Muscle layer of duodenum (tissue), 2 donors: ENCODE data around the gene PHACTR3.

ENCODE experiments used
- H3K27ac ChIP-seq: one replicate; pipeline ENCODE4 v1.7.0; 2013; ENCODE audit warnings: mild to moderate bottlenecking, low read length
- H3K27me3 ChIP-seq: one replicate; pipeline ENCODE4 v1.7.0; 2013; ENCODE audit warnings: low read depth, mild to moderate bottlenecking, control low read depth, low read length
- H3K36me3 ChIP-seq, 2 donors: one replicate each; pipeline ENCODE4 v1.7.0; 2013; ENCODE audit warnings: low read length in 2 of 2, control low read depth in 1 of 2, mild to moderate bottlenecking in 1 of 2; ENCODE audit not compliant: insufficient read depth in 2 of 2, control insufficient read depth in 1 of 2
- H3K4me1 ChIP-seq, 2 donors: one replicate each; pipeline ENCODE4 v1.7.0; 2013; ENCODE audit warnings: low read length in 2 of 2, mild to moderate bottlenecking in 2 of 2, control low read depth in 1 of 2, moderate library complexity in 1 of 2; ENCODE audit not compliant: insufficient read depth in 2 of 2, control insufficient read depth in 1 of 2
- H3K4me3 ChIP-seq, 2 donors: one replicate each; pipeline ENCODE4 v1.7.0; 2013; ENCODE audit warnings: low read length in 2 of 2, low read depth in 1 of 2, mild to moderate bottlenecking in 1 of 2
- H3K9me3 ChIP-seq, 2 donors: one replicate each; pipeline ENCODE4 v1.7.0; 2013; ENCODE audit warnings: low read length in 2 of 2, control low read depth in 1 of 2, mild to moderate bottlenecking in 1 of 2; ENCODE audit not compliant: control insufficient read depth in 1 of 2
- donor health status: healthy.

The PHACTR3 gene

GRCh38 chr20:59802471-59803221 lies 198.3 kb downstream of the PHACTR3 start:
- Histone ChIP-seq H3K4me3 (no peak overlapping the region), H3K27ac (no peak overlapping the region), H3K4me1 (no peaks in the 10 kb centered on the region), H3K36me3 (no peaks in the 10 kb centered on the region), H3K9me3 (peaks cover 3 to 6% of the 10 kb centered on the region in 2 donors), H3K27me3 (no peaks in the 10 kb centered on the region)

DNA sequence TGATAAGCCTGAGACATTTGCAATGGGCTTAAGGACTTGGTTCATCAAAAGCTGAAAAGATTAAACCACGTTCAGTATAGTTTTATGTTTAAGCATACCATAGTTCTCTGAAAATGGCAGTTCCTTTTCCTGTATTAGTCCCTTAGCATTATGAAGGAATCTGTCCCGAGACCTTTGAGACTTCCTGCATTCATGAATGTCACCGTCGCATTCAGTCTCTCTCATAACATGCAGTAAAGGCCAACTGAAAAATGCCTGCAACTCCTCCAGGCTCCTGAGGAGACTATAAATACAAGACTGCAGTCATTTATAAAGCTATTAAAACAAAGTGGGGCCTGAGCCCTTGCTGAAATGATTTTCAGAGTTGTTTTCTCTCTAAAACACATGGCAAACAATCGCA lies 200.0 kb downstream of the PHACTR3 start:
- Histone ChIP-seq H3K4me1 (no peaks in the 10 kb centered on the region), H3K27me3 (no peaks in the 10 kb centered on the region), H3K9me3 (peaks cover 0 to 6% of the 10 kb centered on the region in 2 donors), H3K4me3 (no peak overlapping the region), H3K36me3 (no peaks in the 10 kb centered on the region), H3K27ac (no peak overlapping the region)

DNA sequence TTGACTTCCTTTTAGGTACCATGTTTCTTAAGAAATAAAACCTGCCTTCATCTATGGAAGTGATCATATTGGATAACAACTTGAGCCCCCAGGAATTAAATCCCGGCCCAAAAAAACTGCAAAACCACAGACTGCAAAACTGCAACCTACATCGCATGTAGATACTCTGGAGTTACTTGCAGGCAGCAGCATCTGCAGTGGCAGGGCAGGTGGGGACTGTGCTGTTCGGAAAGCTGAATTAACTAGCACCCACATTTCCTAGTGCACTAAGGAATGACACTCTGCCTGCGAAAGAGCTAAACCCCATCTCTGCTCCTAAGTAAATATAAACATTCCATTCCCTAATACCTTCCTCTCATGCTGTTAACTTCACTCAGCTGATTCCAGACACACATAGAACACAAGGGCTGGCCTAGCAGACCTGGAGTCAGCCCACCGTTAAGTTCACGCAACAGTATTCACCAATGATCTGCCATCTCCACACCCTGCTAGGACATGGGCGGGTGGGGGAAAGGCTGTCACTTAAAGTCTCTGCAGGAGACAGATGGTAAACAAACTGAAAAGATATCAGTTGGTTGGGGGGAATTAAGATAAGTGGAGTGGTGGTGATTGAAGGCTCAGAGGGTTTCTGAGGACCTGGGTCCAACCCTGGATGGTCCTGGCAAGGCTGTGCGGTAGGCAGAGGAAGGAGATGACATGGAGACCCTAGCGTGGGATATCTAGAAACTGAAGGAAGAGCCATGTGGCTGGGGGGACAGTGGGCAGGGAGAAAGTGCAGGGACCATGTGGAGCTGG lies 200.7 kb downstream of the PHACTR3 start:
- Histone ChIP-seq H3K4me3 (no peak overlapping the region), H3K27ac (no peak overlapping the region), H3K36me3 (no peaks in the 10 kb centered on the region), H3K27me3 (no peaks in the 10 kb centered on the region), H3K9me3 (peaks cover 0 to 6% of the 10 kb centered on the region in 2 donors), H3K4me1 (no peaks in the 10 kb centered on the region)

DNA sequence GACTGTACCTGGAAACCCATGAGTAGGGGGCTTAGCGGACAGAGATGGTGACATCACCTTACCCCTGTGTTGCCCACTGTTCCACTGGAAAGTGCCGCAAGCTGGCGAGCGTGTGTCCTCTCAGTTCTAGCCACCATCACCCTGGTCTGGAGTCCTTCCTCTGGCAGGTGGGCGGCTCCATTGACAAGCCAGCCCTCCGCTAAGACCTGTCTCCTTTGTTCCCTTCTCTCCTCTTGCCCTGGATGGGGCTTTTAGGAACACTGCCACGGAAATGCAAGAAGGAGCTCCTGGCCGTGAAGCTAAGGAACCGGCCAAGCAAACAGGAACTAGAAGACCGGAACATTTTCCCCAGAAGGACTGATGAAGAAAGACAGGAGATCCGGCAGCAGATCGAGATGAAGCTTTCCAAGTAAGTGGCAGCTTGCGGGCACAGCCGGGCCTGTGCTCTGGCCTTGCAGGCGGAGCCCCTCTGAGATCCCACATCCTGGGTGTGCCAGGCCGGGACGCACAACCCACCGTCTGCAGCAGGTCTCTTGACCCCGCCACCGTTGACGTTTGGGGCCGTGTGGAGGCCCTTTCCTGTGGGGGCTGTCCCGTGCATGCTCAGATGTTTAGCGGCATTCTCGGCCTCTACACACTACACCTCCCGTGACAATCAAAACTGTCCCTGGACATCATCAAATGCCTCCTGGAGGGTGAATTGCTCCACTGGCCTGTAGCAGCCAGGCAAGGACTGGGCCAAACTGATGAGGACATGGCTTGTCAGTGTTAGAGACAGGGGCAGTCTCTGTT lies 201.6 kb downstream of the PHACTR3 start:
- H3K9me3 ChIP-seq, result peaks cover 0 to 2% of the 10 kb centered on the region in 2 donors
- no peak overlapping the region for H3K4me3 ChIP-seq
- no peaks in the 10 kb centered on the region for H3K36me3 ChIP-seq
- H3K4me1 ChIP-seq, result no peaks in the 10 kb centered on the region
- H3K27ac ChIP-seq, result no peak overlapping the region
- no peaks in the 10 kb centered on the region for H3K27me3 ChIP-seq

GRCh38 chr20:59806578-59806975 lies 202.2 kb downstream of the PHACTR3 start:
- H3K27me3 ChIP-seq, result no peaks in the 10 kb centered on the region
- no peaks in the 10 kb centered on the region for H3K36me3 ChIP-seq

GRCh38 chr20:59807909-59808728 lies 203.8 kb downstream of the PHACTR3 start:
- Histone ChIP-seq H3K4me1 (no peaks in the 10 kb centered on the region), H3K27me3 (no peaks in the 10 kb centered on the region), H3K27ac (no peak overlapping the region), H3K9me3 (no peaks in the 10 kb centered on the region), H3K36me3 (no peaks in the 10 kb centered on the region), H3K4me3 (no peak overlapping the region)

More at GRCh38 chr20:59806578-59806975, 202.2 kb downstream of the PHACTR3 start:
- no peaks in the 10 kb centered on the region for H3K9me3 ChIP-seq
- no peaks in the 10 kb centered on the region for H3K4me1 ChIP-seq
- no peak overlapping the region for H3K27ac ChIP-seq
- no peak overlapping the region for H3K4me3 ChIP-seq

DNA sequence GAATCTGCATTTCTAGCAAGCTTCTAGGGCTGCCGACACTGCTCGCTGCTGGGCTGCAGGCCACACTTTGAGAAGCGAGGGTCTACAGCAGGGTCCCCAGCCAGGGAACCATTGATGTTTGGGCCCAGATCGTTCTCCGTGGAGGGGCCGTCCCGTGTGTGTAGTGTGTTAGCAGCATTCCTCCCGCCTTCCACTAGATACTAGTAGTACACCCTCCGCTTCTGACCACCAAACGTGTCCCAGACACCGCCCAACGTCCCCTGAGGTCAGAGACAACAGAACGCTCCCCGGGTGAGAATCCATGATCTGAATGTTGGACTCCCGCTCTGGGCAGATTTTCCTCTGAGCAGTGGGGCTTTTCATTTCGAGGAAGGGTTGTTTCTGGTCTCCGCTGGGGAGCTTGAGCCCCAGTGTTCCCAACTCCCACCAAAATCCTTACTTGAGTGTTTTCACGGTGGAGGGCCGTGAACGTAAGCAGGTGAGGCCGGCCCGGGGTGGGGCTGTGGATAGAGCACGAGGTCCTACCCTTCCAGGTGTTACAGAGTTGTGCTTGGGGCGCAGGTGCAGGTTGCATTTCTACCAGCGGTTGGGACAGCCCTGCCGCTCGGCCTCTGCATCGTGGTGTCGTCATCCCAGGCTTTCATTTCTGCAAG lies 204.5 kb downstream of the PHACTR3 start:
- Histone ChIP-seq H3K4me1 (no peaks in the 10 kb centered on the region), H3K36me3 (no peaks in the 10 kb centered on the region), H3K9me3 (no peaks in the 10 kb centered on the region), H3K4me3 (no peak overlapping the region), H3K27me3 (no peaks in the 10 kb centered on the region), H3K27ac (no peak overlapping the region)

DNA sequence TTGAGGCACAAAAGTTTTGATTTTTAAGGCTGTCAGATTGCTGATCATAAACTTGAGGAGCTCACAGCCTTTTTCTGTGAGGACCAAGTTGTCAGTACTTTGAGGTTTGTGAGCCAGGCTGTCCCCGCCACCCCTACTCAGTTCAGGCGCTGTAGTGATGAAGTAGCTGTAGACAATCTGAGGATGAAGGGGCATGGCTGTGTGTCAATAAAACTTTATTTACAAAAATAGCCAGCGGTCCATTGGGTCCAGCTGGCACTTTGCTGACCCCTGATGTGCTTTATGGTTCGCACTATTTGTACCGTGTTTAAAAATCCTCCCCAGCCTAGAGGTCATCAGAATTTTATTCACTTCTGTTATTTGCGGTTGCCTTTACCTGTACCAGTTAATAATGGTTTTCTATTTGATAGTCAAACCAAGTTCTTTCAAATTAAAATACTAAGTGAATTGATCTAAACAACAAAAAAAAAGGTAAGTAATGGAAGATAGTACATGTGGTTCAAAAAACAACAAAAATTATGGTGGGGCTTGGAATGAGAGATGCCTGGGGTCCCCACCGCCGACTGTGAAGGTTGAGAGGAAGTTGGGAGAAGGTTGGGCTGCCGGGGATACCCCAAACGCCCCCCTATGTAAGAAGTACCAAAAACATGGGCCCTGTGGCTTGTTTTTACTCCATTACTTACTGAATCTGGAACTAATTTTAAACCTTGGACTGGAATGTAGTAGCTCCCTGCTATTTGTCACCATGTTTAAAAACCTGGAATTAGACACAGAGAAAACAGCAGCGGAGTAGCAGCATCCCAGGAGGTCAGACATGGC lies 205.5 kb downstream of the PHACTR3 start:
- Histone ChIP-seq H3K9me3 (no peaks in the 10 kb centered on the region), H3K4me3 (no peak overlapping the region), H3K4me1 (no peaks in the 10 kb centered on the region), H3K36me3 (no peaks in the 10 kb centered on the region), H3K27ac (no peak overlapping the region), H3K27me3 (no peaks in the 10 kb centered on the region)

DNA sequence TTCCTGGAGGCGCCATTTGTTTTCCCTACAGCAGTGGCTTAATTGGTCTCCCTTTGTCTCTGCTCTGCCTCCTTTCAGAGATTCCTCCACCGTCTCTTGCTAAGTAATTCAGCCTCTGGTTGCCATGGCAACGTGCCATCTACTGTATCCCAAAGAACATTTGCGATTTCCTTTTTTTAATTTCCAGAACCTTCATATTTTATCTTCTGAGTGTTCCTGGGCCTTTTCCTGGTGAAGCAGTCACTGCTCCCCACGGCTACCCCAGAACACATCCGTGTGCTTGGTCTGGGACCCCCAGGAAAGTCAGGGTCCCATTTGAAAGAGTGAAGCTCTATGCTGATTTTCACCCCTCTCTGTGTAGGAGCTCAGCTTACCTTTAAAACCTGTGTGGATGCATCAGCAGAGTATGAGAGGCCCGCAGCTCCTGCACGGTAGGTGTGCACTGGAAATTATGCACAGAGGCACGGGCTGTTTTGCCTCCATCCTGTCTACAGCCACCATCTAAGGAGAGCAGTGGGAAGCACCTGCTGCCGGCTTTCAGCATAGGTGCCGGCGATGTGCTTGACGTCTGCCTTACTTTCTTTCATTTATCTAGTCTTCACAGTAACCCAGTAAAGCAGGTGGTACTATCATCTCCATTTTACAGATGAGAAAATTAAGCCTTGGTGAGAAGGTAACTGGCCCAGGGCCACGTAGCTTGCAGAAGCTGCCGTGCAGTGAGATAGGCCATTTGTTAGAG lies 206.3 kb downstream of the PHACTR3 start:
- H3K9me3 ChIP-seq, result no peaks in the 10 kb centered on the region
- no peaks in the 10 kb centered on the region for H3K36me3 ChIP-seq
- H3K4me3 ChIP-seq, result no peak overlapping the region
- H3K27ac ChIP-seq, result no peak overlapping the region
- H3K27me3 ChIP-seq, result no peaks in the 10 kb centered on the region
- no peaks in the 10 kb centered on the region for H3K4me1 ChIP-seq
